ENCODE data around the gene ITPRID2.

ITPRID2 gene

GRCh38 chr2:181900007-181900651 is 8.6 kb downstream of the ITPRID2 start:
- H3K4me3 ChIP-seq (ENCODE audit: low read length) = no peak overlapping the region
- TF ChIP-seq, protein P1, sequence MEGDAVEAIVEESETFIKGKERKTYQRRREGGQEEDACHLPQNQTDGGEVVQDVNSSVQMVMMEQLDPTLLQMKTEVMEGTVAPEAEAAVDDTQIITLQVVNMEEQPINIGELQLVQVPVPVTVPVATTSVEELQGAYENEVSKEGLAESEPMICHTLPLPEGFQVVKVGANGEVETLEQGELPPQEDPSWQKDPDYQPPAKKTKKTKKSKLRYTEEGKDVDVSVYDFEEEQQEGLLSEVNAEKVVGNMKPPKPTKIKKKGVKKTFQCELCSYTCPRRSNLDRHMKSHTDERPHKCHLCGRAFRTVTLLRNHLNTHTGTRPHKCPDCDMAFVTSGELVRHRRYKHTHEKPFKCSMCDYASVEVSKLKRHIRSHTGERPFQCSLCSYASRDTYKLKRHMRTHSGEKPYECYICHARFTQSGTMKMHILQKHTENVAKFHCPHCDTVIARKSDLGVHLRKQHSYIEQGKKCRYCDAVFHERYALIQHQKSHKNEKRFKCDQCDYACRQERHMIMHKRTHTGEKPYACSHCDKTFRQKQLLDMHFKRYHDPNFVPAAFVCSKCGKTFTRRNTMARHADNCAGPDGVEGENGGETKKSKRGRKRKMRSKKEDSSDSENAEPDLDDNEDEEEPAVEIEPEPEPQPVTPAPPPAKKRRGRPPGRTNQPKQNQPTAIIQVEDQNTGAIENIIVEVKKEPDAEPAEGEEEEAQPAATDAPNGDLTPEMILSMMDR (conservative IDR thresholded peaks at IDR 0.05; ENCODE audit: low read depth, low read length) = no peak
- no peak for DNase-seq (ENCODE audit: low read depth)

- TF ChIP-seq, protein P1 (conservative IDR thresholded peaks at IDR 0.05; ENCODE audit: low read depth, low read length) = no peak
- no peak for DNase-seq (ENCODE audit: low read depth)
- H3K4me3 ChIP-seq (ENCODE audit: low read length) = no peak overlapping the region
These were observed 11.1 kb downstream of the ITPRID2 start for GRCh38 chr2:181902625-181903024.

GRCh38 chr2:181904022-181904632 is 12.6 kb downstream of the ITPRID2 start:
- DNase-seq (ENCODE audit: low read depth) = no peak
- no peak overlapping the region for H3K4me3 ChIP-seq (ENCODE audit: low read length)
- TF ChIP-seq, protein P1 (conservative IDR thresholded peaks at IDR 0.05; ENCODE audit: low read depth, low read length) = peak; percentile 63

DNA sequence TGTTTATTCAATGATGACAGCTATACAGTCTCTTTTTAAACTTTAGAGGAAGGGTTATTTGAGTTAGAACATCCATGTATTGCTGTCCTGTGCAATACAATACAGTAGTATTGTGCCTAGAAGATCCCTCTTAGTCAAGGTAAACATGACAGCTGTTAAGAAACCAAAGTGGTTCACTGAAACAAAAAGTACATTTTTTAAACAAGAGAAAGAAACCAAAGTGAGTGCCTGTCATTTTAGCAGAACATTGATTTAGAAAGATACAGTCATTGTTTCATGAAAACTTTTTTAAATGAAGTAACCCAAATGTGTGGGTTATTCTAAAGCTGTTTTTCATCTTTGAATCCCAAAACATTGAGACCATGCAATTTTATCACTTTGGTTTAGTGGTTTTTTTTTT is 15.5 kb downstream of the ITPRID2 start:
- no peak overlapping the region for H3K4me3 ChIP-seq (ENCODE audit: low read length)
- TF ChIP-seq, protein P1 (conservative IDR thresholded peaks at IDR 0.05; ENCODE audit: low read depth, low read length) = no peak
- DNase-seq (ENCODE audit: low read depth) = no peak

DNA sequence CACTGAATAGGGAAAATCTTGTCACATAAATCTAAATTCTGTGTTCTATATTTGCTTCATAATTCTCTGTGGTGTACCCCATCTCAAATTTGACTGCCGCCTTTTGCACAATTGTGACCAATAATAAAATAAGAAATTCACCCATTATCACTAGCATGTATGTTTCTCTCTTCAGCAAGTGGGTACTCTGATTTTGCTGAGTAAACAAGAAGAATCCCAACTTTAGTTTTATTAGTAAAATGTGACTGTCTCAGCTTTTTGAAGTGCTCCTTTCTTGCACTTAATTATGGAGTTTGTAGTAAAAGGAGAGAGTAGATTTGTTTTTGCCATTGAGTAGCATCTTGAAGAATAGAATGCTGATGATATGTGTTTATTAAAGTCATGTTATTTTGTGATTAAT is 16.1 kb downstream of the ITPRID2 start:
- DNase-seq (ENCODE audit: low read depth) = no peak
- TF ChIP-seq, protein P1 (conservative IDR thresholded peaks at IDR 0.05; ENCODE audit: low read depth, low read length) = no peak
- H3K4me3 ChIP-seq (ENCODE audit: low read length) = no peak overlapping the region

GRCh38 chr2:181910028-181910831 is 18.7 kb downstream of the ITPRID2 start:
- DNase-seq (ENCODE audit: low read depth) = no peak
- no peak overlapping the region for H3K4me3 ChIP-seq (ENCODE audit: low read length)
- TF ChIP-seq, protein P1 (conservative IDR thresholded peaks at IDR 0.05; ENCODE audit: low read depth, low read length) = no peak

Measured in retinal pigment epithelial cell (primary cell).